ENCODE results near the gene FXYD2. TPM values are rescaled to one million over a fixed set of nuclear protein-coding genes. Genes with fewer than 3 reads are reported as not detected.
"Not testable (repeated sequence)": the region's sequence is repeated elsewhere in the genome, so short reads cannot be mapped to it uniquely, and the experiment has no call there.

Gene FXYD2
- total RNA-seq, 1 donor, result not detected

DNA sequence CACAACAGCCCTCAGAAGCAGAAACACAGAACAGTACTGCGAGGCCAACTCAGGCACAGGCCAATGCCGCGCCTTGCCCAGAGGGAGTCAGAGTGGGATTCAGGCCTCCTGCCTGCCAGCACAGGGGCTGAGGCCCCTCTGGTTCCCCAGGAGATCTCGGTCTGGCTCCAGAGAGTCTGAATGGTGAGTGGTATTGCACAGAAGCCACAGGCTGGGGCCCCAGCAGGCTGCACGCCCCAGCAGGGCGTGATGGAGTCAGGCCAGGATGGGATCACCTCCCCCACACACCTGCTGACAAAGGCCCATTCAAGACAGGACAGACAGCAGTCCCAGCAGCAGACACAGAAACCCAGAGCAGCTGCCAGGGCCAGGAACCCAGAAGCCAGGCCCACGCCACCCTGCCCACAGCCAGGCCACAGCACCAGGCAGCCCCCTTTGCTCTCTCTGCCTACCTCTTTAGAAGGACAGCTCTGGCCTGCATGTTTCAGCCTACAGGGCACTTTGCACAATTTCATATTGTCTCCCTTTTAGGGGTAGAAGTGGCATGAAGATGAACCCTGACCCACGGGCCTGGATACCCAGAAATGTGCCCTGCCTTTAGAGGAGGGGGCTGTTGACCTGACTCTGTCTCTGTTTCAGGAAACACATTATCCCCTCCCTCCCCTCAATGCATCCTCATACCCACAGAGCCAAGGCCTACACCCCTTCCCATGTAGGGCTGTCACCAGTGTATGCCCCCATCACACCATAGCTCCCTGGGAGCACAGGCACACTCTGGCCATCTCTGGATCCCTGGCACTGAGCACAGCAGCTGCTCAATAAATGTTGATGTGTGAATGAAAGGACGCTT is 45.8 kb upstream of the FXYD2 start:
- TF ChIP-seq, protein P1, sequence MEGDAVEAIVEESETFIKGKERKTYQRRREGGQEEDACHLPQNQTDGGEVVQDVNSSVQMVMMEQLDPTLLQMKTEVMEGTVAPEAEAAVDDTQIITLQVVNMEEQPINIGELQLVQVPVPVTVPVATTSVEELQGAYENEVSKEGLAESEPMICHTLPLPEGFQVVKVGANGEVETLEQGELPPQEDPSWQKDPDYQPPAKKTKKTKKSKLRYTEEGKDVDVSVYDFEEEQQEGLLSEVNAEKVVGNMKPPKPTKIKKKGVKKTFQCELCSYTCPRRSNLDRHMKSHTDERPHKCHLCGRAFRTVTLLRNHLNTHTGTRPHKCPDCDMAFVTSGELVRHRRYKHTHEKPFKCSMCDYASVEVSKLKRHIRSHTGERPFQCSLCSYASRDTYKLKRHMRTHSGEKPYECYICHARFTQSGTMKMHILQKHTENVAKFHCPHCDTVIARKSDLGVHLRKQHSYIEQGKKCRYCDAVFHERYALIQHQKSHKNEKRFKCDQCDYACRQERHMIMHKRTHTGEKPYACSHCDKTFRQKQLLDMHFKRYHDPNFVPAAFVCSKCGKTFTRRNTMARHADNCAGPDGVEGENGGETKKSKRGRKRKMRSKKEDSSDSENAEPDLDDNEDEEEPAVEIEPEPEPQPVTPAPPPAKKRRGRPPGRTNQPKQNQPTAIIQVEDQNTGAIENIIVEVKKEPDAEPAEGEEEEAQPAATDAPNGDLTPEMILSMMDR (IDR thresholded peaks at IDR 0.05; ENCODE audit: insufficient read depth, low read length), result no peak
- DNase-seq (ENCODE audit: low read depth), result no peak
- H3K4me3 ChIP-seq (ENCODE audit: low read depth, low read length), result no peak overlapping the region

GRCh38 chr11:117869604-117870003 is 45.1 kb upstream of the FXYD2 start:
- TF ChIP-seq, protein P1 (IDR thresholded peaks at IDR 0.05; ENCODE audit: insufficient read depth, low read length), result no peak
- no peak for DNase-seq (ENCODE audit: low read depth)
- H3K4me3 ChIP-seq (ENCODE audit: low read depth, low read length), result no peak overlapping the region

- H3K4me3 ChIP-seq (ENCODE audit: low read depth, low read length), result no peak overlapping the region
- TF ChIP-seq, protein P1 (IDR thresholded peaks at IDR 0.05; ENCODE audit: insufficient read depth, low read length), result no peak
- no peak for DNase-seq (ENCODE audit: low read depth)
Measured at GRCh38 chr11:117868815-117869561, 44.4 kb upstream of the FXYD2 start.

DNA sequence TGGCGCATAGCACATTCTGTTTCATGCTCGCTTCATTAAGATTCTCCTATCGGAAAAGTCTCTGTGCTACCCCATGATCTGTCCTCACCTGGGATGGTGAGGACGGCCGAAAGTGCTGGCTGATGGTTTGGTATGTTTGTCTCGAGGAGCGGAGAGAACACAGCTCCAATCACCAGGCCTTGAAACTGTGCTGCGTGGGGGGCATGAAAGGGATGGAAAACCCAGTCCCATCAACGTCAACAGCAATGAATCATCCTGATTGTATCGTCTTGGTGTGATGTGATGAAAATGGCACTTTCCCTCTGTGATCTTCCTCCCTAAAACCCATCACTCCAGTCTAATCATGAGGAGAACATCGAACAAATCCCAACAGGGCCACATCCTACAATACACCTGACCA is 43.5 kb upstream of the FXYD2 start:
- no peak for DNase-seq (ENCODE audit: low read depth)
- TF ChIP-seq, protein P1 (IDR thresholded peaks at IDR 0.05; ENCODE audit: insufficient read depth, low read length), result no peak
- no peak overlapping the region for H3K4me3 ChIP-seq (ENCODE audit: low read depth, low read length)

- TF ChIP-seq, protein P1 (IDR thresholded peaks at IDR 0.05; ENCODE audit: insufficient read depth, low read length), result no peak
- DNase-seq (ENCODE audit: low read depth), result no peak
- H3K4me3 ChIP-seq (ENCODE audit: low read depth, low read length), result no peak overlapping the region
Measured at GRCh38 chr11:117866526-117866925, 42.0 kb upstream of the FXYD2 start.

DNA sequence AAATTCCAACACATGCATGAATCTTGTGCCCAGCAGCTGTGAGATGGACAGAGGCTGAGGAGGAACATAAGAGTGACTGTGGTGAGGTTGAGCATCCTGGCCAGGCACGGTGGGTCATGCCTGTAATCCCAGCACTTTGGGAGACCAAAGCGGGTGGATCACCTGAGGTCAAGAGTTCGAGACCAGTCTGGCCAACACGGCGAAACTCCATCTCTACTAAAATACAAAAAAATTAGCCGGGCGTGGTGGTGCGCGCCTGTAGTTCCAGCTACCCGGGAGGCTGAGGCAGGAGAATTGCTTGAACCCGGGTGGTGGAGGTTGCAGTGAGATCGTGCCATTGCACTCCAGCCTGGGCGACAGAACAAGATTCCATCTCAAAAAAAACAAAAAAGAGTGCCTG is 41.0 kb upstream of the FXYD2 start:
- not testable (repeated sequence) for DNase-seq (ENCODE audit: low read depth); H3K4me3 ChIP-seq (ENCODE audit: low read depth, low read length)

- no peak overlapping the region for H3K4me3 ChIP-seq (ENCODE audit: low read depth, low read length)
- TF ChIP-seq, protein P1 (IDR thresholded peaks at IDR 0.05; ENCODE audit: insufficient read depth, low read length), result no peak
- DNase-seq (ENCODE audit: low read depth), result no peak
Measured at GRCh38 chr11:117863383-117863782, 38.8 kb upstream of the FXYD2 start.

Data from fibroblast of the aortic adventitia (primary cell).